ENCODE measurements around the gene GIMAP2.

GIMAP2 gene

DNA sequence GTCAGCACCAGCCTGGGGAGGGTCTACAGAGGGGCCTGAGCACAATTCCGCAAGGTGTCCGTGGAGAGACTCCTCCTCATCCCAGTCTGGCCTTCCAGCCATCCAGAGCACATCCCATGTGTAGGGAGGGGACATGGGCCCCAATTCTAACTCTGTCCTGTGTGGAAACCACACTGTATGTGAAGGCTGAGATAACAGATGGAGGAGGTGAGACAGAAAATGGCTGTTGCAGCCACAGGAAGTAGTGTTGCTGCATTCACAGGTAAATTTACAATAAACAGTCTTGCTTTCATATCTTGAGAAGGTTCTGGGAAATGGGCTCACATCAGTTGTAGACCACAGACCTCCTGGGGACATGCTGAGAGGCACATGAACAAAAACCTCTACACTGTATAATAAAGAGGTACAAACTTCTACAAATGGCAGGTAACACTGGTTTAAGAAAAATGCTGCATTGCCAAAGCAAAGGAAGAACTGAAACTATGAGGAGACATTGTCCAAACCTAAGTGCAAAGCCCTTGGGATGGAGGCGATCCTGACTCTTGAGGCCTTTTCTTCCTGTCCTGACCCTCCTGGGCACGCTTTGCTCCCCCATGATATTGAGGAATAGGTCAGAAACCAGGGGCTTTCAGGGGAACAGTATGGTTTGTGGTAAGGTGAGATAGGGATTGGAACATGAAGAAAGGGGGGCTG lies 21.6 kb upstream of the GIMAP2 start:
- H3K36me3 ChIP-seq (ENCODE audit: control insufficient read depth in 2 of 2, insufficient read depth in 1 of 2, low read length in 2 of 2) = no peaks in the 10 kb centered on the region
- no peak overlapping the region for H3K4me3 ChIP-seq (ENCODE audit: low read depth, low read length)
- ChIA-PET CTCF (no interaction called here), POLR2A (interaction anchor here (0.5 kb wide), 1 partner anchor 218 kb away, joined by 5 read pairs; no protein-coding TSS in a partner anchor)
- H3K9me3 ChIP-seq (ENCODE audit: control insufficient read depth, insufficient read depth, low read depth, low read length) = no peaks in the 10 kb centered on the region
- no peak overlapping the region for H3K27ac ChIP-seq (ENCODE audit: extremely low read depth, low read depth, low read length)
- TF ChIP-seq ZNF544 (tag by site-specific recombination; IDR thresholded peaks at IDR 0.05) (no peak), SETDB1 (IDR thresholded peaks at IDR 0.05; ENCODE audit: insufficient read length, low read length) (no peak), EGR2 (tag by site-specific recombination; IDR thresholded peaks at IDR 0.05; ENCODE audit: low read depth) (no peak), YY1 (tag by site-specific recombination; IDR thresholded peaks at IDR 0.05) (no peak), ZNF350 (tag by site-specific recombination; IDR thresholded peaks at IDR 0.05) (no peak)
- TF ChIP-seq, protein P1, sequence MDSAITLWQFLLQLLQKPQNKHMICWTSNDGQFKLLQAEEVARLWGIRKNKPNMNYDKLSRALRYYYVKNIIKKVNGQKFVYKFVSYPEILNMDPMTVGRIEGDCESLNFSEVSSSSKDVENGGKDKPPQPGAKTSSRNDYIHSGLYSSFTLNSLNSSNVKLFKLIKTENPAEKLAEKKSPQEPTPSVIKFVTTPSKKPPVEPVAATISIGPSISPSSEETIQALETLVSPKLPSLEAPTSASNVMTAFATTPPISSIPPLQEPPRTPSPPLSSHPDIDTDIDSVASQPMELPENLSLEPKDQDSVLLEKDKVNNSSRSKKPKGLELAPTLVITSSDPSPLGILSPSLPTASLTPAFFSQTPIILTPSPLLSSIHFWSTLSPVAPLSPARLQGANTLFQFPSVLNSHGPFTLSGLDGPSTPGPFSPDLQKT (IDR thresholded peaks at IDR 0.05; ENCODE audit: borderline replicate concordance, low read depth, low read length) = no peak
- H3K4me1 ChIP-seq (ENCODE audit: control insufficient read depth, insufficient read depth, low read length) = no peaks in the 10 kb centered on the region

DNA sequence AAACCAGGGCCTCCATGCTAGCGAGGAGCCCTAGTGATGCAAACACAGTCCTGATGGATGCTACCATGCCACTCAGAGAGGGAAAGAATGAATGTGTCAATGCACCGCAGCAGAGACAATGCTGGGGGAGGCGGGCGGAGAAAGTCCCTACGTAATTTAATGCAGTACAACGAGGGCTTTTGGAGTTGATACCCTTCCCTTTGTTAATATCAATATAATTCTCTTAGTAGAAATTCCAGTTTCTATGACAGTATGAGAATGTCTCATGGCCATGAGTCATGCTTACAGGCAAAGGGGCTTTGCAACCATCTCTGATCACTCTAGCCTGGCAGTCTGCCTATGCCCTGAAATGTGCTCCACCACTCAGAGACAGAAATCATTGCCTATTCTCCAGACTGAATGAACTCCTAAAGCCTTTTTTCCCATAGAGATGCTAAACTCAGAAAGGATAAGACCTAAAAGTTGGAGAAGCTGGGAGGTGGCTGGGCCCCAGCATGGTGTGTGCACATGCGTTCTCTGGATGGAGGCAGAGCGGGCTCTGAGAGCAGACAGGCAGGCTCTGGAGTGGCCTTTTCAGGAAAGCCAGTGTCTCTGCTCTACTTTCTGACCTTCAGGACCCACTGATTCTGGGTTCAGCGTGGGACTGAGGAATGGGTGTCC lies 20.3 kb upstream of the GIMAP2 start:
- POLR2A ChIA-PET = no interaction called here
- no peaks in the 10 kb centered on the region for H3K36me3 ChIP-seq (ENCODE audit: control insufficient read depth in 2 of 2, insufficient read depth in 1 of 2, low read length in 2 of 2)
- H3K9me3 ChIP-seq (ENCODE audit: control insufficient read depth, insufficient read depth, low read depth, low read length) = no peaks in the 10 kb centered on the region
- no peak for TF ChIP-seq ZNF274 (IDR thresholded peaks at IDR 0.05; ENCODE audit: low read length)
- TF ChIP-seq ZNF274 (tag by site-specific recombination; IDR thresholded peaks at IDR 0.05; ENCODE audit: borderline replicate concordance) = no peak
- no peak for TF ChIP-seq MZF1 (tag by site-specific recombination; IDR thresholded peaks at IDR 0.05; ENCODE audit: borderline replicate concordance)
- TF ChIP-seq, protein P2, sequence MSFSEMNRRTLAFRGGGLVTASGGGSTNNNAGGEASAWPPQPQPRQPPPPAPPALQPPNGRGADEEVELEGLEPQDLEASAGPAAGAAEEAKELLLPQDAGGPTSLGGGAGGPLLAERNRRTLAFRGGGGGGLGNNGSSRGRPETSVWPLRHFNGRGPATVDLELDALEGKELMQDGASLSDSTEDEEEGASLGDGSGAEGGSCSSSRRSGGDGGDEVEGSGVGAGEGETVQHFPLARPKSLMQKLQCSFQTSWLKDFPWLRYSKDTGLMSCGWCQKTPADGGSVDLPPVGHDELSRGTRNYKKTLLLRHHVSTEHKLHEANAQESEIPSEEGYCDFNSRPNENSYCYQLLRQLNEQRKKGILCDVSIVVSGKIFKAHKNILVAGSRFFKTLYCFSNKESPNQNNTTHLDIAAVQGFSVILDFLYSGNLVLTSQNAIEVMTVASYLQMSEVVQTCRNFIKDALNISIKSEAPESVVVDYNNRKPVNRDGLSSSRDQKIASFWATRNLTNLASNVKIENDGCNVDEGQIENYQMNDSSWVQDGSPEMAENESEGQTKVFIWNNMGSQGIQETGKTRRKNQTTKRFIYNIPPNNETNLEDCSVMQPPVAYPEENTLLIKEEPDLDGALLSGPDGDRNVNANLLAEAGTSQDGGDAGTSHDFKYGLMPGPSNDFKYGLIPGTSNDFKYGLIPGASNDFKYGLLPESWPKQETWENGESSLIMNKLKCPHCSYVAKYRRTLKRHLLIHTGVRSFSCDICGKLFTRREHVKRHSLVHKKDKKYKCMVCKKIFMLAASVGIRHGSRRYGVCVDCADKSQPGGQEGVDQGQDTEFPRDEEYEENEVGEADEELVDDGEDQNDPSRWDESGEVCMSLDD (tag by site-specific recombination; IDR thresholded peaks at IDR 0.05) = no peak
- no peak for TF ChIP-seq ZNF280D (tag by site-specific recombination; IDR thresholded peaks at IDR 0.05)
- TF ChIP-seq ZNF416 (tag by site-specific recombination; IDR thresholded peaks at IDR 0.05) = no peak
- TF ChIP-seq ZNF155 (tag by site-specific recombination; IDR thresholded peaks at IDR 0.05) = no peak
- TF ChIP-seq ZFP69B (tag by site-specific recombination; IDR thresholded peaks at IDR 0.05) = no peak
- TF ChIP-seq ZNF10 (tag by site-specific recombination; IDR thresholded peaks at IDR 0.05) = no peak
- TF ChIP-seq, protein P3, sequence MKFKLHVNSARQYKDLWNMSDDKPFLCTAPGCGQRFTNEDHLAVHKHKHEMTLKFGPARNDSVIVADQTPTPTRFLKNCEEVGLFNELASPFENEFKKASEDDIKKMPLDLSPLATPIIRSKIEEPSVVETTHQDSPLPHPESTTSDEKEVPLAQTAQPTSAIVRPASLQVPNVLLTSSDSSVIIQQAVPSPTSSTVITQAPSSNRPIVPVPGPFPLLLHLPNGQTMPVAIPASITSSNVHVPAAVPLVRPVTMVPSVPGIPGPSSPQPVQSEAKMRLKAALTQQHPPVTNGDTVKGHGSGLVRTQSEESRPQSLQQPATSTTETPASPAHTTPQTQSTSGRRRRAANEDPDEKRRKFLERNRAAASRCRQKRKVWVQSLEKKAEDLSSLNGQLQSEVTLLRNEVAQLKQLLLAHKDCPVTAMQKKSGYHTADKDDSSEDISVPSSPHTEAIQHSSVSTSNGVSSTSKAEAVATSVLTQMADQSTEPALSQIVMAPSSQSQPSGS (tag by site-specific recombination; IDR thresholded peaks at IDR 0.05; ENCODE audit: low read depth) = no peak
- TF ChIP-seq, protein P4, sequence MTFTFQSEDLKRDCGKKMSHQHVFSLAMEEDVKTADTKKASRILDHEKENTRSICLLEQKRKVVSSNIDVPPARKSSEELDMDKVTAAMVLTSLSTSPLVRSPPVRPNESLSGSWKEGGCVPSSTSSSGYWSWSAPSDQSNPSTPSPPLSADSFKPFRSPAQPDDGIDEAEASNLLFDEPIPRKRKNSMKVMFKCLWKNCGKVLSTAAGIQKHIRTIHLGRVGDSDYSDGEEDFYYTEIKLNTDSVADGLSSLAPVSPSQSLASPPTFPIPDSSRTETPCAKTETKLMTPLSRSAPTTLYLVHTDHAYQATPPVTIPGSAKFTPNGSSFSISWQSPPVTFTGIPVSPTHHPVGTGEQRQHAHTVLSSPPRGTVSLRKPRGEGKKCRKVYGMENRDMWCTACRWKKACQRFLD (tag by site-specific recombination; IDR thresholded peaks at IDR 0.05) = no peak
- no peak for TF ChIP-seq ZBTB17 (tag by site-specific recombination; IDR thresholded peaks at IDR 0.05)
- no peak for TF ChIP-seq ZNF175 (tag by site-specific recombination; IDR thresholded peaks at IDR 0.05)
- no peak for TF ChIP-seq ZNF510 (tag by site-specific recombination; IDR thresholded peaks at IDR 0.05; ENCODE audit: insufficient replicate concordance)
- TF ChIP-seq ZNF404 (tag by site-specific recombination; IDR thresholded peaks at IDR 0.05) = no peak
- TF ChIP-seq BCL11B (tag by site-specific recombination; IDR thresholded peaks at IDR 0.05; ENCODE audit: low read depth) = no peak
- no peak for TF ChIP-seq ZNF473 (tag by site-specific recombination; IDR thresholded peaks at IDR 0.05)
- no peak for TF ChIP-seq TCF7L2 (IDR thresholded peaks at IDR 0.05; ENCODE audit: borderline replicate concordance, low read depth, low read length)
- H3K27ac ChIP-seq (ENCODE audit: extremely low read depth, low read depth, low read length) = no peak overlapping the region
- H3K4me1 ChIP-seq (ENCODE audit: control insufficient read depth, insufficient read depth, low read length) = no peaks in the 10 kb centered on the region
- CTCF ChIA-PET = interaction anchor here (0.6 kb wide), 1 partner anchor 114 kb away, joined by 5 read pairs; no protein-coding TSS in a partner anchor
- H3K4me3 ChIP-seq (ENCODE audit: low read depth, low read length) = no peak overlapping the region
